Activated T-cell treated with anti-CD3 and anti-CD28 coated beads for 24 hours (primary cell): ENCODE measurements around the gene IER2.

Source experiments
- DNase-seq: peaks from one replicate; pipeline ENCODE4 v3.0.0-alpha.2; 2020; ENCODE audit warnings: low read depth

Gene IER2

GRCh38 chr19:13150187-13150930, at the start of gene IER2, which contains the start of gene STX10:
Gene IER2 (plus strand): TSS chr19:13150411. CDS start chr19:13153187, 2,776 bp downstream.
Gene STX10 (minus strand): TSS chr19:13150375. CDS start chr19:13150173, 202 bp downstream.
- DNase-seq: peak; percentile 92

- no peak for DNase-seq
Observed at GRCh38 chr19:13100841-13101589, 49.2 kb upstream of the IER2 start.

GRCh38 chr19:13101590-13102415, 48.4 kb upstream of the IER2 start:
- no peak for DNase-seq

- no peak for DNase-seq
Observed at GRCh38 chr19:13102416-13102665, 47.9 kb upstream of the IER2 start.

- DNase-seq: no peak
Observed at GRCh38 chr19:13102666-13103580, 47.3 kb upstream of the IER2 start, which contains the start of gene LYL1. Gene LYL1 (minus strand): TSS chr19:13102858. CDS start chr19:13101171, 1,687 bp downstream.

- DNase-seq: no peak
Observed at GRCh38 chr19:13103581-13104359, 46.4 kb upstream of the IER2 start.

GRCh38 chr19:13104360-13104847, 45.8 kb upstream of the IER2 start:
- no peak for DNase-seq

- no peak for DNase-seq
Observed at GRCh38 chr19:13104848-13105711, 45.1 kb upstream of the IER2 start.

- no peak for DNase-seq
Observed at GRCh38 chr19:13109361-13110098, 40.7 kb upstream of the IER2 start.

- no peak for DNase-seq
Observed at GRCh38 chr19:13110099-13110610, 40.1 kb upstream of the IER2 start.

GRCh38 chr19:13112555-13112954, 37.7 kb upstream of the IER2 start:
- DNase-seq: no peak

- no peak for DNase-seq
Observed at GRCh38 chr19:13115936-13116281, 34.3 kb upstream of the IER2 start.

- peak; percentile 90 for DNase-seq
Observed at GRCh38 chr19:13116282-13117175, 33.7 kb upstream of the IER2 start, which contains the start of gene TRMT1. Gene TRMT1 (minus strand): TSS chr19:13116740. CDS start chr19:13116399, 341 bp downstream.

- DNase-seq: no peak
Observed at GRCh38 chr19:13117176-13117771, 32.9 kb upstream of the IER2 start.

- peak; percentile 90 for DNase-seq
Observed at GRCh38 chr19:13117772-13118423, 32.3 kb upstream of the IER2 start, which contains the start of gene NACC1. Gene NACC1 (plus strand): TSS chr19:13118264. CDS start chr19:13135208, 16,944 bp downstream.

- DNase-seq: no peak
Observed at GRCh38 chr19:13118424-13119193, 31.6 kb upstream of the IER2 start.
